Measurements from ENCODE around the gene SORCS2.

The SORCS2 gene

GRCh38 chr4:7733201-7733600 is 540.9 kb downstream of the SORCS2 start:
- no peak for DNase-seq

- no peak for DNase-seq
Measured at GRCh38 chr4:7733801-7734650, 541.7 kb downstream of the SORCS2 start.

GRCh38 chr4:7734651-7735260 is 542.4 kb downstream of the SORCS2 start:
- DNase-seq = no peak

- DNase-seq = no peak
Measured at GRCh38 chr4:7735395-7735794, 543.1 kb downstream of the SORCS2 start.

GRCh38 chr4:7735961-7736360 is 543.6 kb downstream of the SORCS2 start:
- DNase-seq = no peak

GRCh38 chr4:7736436-7737267 is 544.3 kb downstream of the SORCS2 start:
- no peak for DNase-seq

- DNase-seq = no peak
Measured at GRCh38 chr4:7737268-7737645, 544.9 kb downstream of the SORCS2 start.

GRCh38 chr4:7737752-7738457 is 545.6 kb downstream of the SORCS2 start:
- no peak for DNase-seq

GRCh38 chr4:7738458-7739076 is 546.2 kb downstream of the SORCS2 start:
- no peak for DNase-seq

GRCh38 chr4:7739077-7739917 is 547.0 kb downstream of the SORCS2 start:
- DNase-seq = no peak

- no peak for DNase-seq
Measured at GRCh38 chr4:7739918-7740865, 547.9 kb downstream of the SORCS2 start.

GRCh38 chr4:7740866-7741525 is 548.7 kb downstream of the SORCS2 start:
- DNase-seq = no peak

- no peak for DNase-seq
Measured at GRCh38 chr4:7741946-7742806, 549.8 kb downstream of the SORCS2 start.

GRCh38 chr4:7742807-7743280 is 550.5 kb downstream of the SORCS2 start:
- DNase-seq = no peak

- DNase-seq = no peak
Measured at GRCh38 chr4:7744142-7744804, 551.9 kb downstream of the SORCS2 start.

GRCh38 chr4:7745301-7745885 is 553.1 kb downstream of the SORCS2 start:
- no peak for DNase-seq

GRCh38 chr4:7746351-7747061 is 554.2 kb downstream of the SORCS2 start:
- peak in 1 of 2 experiments; percentile 16 for DNase-seq
